ENCODE measurements around the gene RHOV.

DNA sequence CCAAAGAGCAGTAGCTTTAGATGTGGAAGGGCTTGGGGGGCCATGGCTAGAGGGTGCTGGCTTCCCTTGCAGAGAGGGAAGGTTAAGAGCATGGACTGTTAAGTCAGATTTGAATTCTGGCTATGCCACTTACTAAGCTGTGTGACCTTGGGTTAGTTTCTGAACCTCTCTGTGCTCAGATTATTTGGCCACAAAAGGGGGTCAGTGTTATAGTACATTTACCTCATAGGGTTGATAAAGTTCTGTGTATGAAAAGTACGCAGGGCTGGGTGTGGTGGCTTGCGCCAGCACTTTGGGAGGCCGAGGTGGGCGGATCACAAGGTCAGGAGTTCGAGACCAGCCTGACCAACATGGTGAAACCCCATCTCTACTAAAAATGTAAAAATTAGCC lies 27.0 kb upstream of the RHOV start:
- TF ChIP-seq EZH2 (IDR thresholded peaks at IDR 0.05; ENCODE audit: low read length, missing control alignments): no peak
- TF ChIP-seq, protein P1, sequence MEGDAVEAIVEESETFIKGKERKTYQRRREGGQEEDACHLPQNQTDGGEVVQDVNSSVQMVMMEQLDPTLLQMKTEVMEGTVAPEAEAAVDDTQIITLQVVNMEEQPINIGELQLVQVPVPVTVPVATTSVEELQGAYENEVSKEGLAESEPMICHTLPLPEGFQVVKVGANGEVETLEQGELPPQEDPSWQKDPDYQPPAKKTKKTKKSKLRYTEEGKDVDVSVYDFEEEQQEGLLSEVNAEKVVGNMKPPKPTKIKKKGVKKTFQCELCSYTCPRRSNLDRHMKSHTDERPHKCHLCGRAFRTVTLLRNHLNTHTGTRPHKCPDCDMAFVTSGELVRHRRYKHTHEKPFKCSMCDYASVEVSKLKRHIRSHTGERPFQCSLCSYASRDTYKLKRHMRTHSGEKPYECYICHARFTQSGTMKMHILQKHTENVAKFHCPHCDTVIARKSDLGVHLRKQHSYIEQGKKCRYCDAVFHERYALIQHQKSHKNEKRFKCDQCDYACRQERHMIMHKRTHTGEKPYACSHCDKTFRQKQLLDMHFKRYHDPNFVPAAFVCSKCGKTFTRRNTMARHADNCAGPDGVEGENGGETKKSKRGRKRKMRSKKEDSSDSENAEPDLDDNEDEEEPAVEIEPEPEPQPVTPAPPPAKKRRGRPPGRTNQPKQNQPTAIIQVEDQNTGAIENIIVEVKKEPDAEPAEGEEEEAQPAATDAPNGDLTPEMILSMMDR (conservative IDR thresholded peaks at IDR 0.05 in 1 of 2, IDR thresholded peaks at IDR 0.05 in 1 of 2; ENCODE audit: low read depth in 1 of 2, low read length in 2 of 2): no peak

All from fibroblast of lung (primary cell).